IgD-negative memory B cell (primary cell): ENCODE results near the gene ZNF276. TPM values are rescaled to one million over a fixed set of nuclear protein-coding genes. Genes with fewer than 3 reads are reported as not detected.
"Not testable (repeated sequence)": the region's sequence is repeated elsewhere in the genome, so short reads cannot be mapped to it uniquely, and the experiment has no call there.

Experiments
- H3K27ac Mint-ChIP-seq, 3 donors: one replicate each; pipeline ENCODE4 v1.8.0; 2020 to 2022; ENCODE audit warnings: mild to moderate bottlenecking in 3 of 3, mixed read lengths in 3 of 3, moderate library complexity in 1 of 3
- H3K27me3 Mint-ChIP-seq: one replicate; pipeline ENCODE4 v1.8.0; 2021; ENCODE audit warnings: mixed read lengths
- H3K36me3 Mint-ChIP-seq: one replicate; pipeline ENCODE4 v1.8.0; 2020; ENCODE audit warnings: mild to moderate bottlenecking, mixed read lengths
- H3K4me1 Mint-ChIP-seq, 3 donors: one replicate each; pipeline ENCODE4 v1.8.0; 2020 to 2022; ENCODE audit warnings: mixed read lengths in 3 of 3, mild to moderate bottlenecking in 1 of 3
- H3K4me3 Mint-ChIP-seq, 4 donors: one replicate each; pipeline ENCODE4 v1.8.0; 2020 to 2022; ENCODE audit warnings: mild to moderate bottlenecking in 4 of 4, mixed read lengths in 4 of 4, moderate library complexity in 3 of 4
- H3K9me3 Mint-ChIP-seq, 3 donors: one replicate each; pipeline ENCODE4 v1.8.0; 2020 to 2021; ENCODE audit warnings: mixed read lengths in 3 of 3, mild to moderate bottlenecking in 1 of 3
- polyA plus RNA-seq: library from polyadenylated mRNA; unstranded; fragments of 300-500 nt; fragmentation: Illumina TruSeq; gene quantifications from one replicate; pipeline ENCODE4 v1.2.3, GENCODE V29; 2021

ZNF276 gene
- 24.6 TPM for polyA plus RNA-seq

- Mint-ChIP-seq H3K4me1 (peaks cover 15 to 19% (median 17%) of the 10 kb centered on the region in 3 donors), H3K9me3 (no peaks in the 10 kb centered on the region), H3K4me3 (peak within 1 kb of the TSS; percentile 92 to 98 (median 94))
Measured at GRCh38 chr16:89720813-89721545, at the start of gene ZNF276, which contains the start of gene VPS9D1. ZNF276 (plus strand) TSS chr16:89721537; CDS start chr16:89721641, 104 bp downstream. VPS9D1 (minus strand) TSS chr16:89720898; CDS start chr16:89720861, 37 bp downstream.

GRCh38 chr16:89671565-89671964, 49.8 kb upstream of the ZNF276 start:
- not testable (repeated sequence) for H3K27ac Mint-ChIP-seq, H3K4me1 Mint-ChIP-seq, H3K36me3 Mint-ChIP-seq, H3K27me3 Mint-ChIP-seq, H3K9me3 Mint-ChIP-seq, H3K4me3 Mint-ChIP-seq

More at GRCh38 chr16:89720813-89721545, at the start of gene ZNF276, which contains the start of gene VPS9D1:
- H3K27ac Mint-ChIP-seq: peak within 1 kb of the TSS; percentile 95 to 99 (median 96)
- H3K27me3 Mint-ChIP-seq: no peaks in the 10 kb centered on the region
- H3K36me3 Mint-ChIP-seq: peaks cover 4% of the 10 kb centered on the region

- H3K4me3 Mint-ChIP-seq: no peak overlapping the region
- no peaks in the 10 kb centered on the region for H3K36me3 Mint-ChIP-seq
- peaks cover 0 to 2% (median 0%) of the 10 kb centered on the region in 3 donors for H3K4me1 Mint-ChIP-seq
- no peaks in the 10 kb centered on the region for H3K27me3 Mint-ChIP-seq
- peaks cover 0 to 2% (median 0%) of the 10 kb centered on the region in 3 donors for H3K9me3 Mint-ChIP-seq
- no peak overlapping the region for H3K27ac Mint-ChIP-seq
Measured at GRCh38 chr16:89672177-89672941, 49.0 kb upstream of the ZNF276 start.

GRCh38 chr16:89678258-89678657, 43.1 kb upstream of the ZNF276 start:
- H3K9me3 Mint-ChIP-seq: peaks cover 0 to 2% (median 0%) of the 10 kb centered on the region in 3 donors
- H3K27me3 Mint-ChIP-seq: no peaks in the 10 kb centered on the region
- no peaks in the 10 kb centered on the region for H3K4me1 Mint-ChIP-seq
- H3K27ac Mint-ChIP-seq: no peak overlapping the region
- no peaks in the 10 kb centered on the region for H3K36me3 Mint-ChIP-seq
- no peak overlapping the region for H3K4me3 Mint-ChIP-seq

GRCh38 chr16:89685916-89686315, 35.4 kb upstream of the ZNF276 start:
- peaks cover 4 to 9% (median 8%) of the 10 kb centered on the region in 3 donors for H3K4me1 Mint-ChIP-seq
- H3K4me3 Mint-ChIP-seq: peak overlapping the region; percentile 39 to 97 (median 52)
- peak overlapping the region in 2 of 3 donors; percentile 88 to 94 for H3K27ac Mint-ChIP-seq
- H3K27me3 Mint-ChIP-seq: no peaks in the 10 kb centered on the region
- H3K36me3 Mint-ChIP-seq: peaks cover 4% of the 10 kb centered on the region
- no peaks in the 10 kb centered on the region for H3K9me3 Mint-ChIP-seq

- Mint-ChIP-seq H3K9me3 (no peaks in the 10 kb centered on the region), H3K36me3 (peaks cover 4% of the 10 kb centered on the region), H3K4me1 (peaks cover 4 to 9% (median 8%) of the 10 kb centered on the region in 3 donors), H3K27ac (peak within 1 kb of the TSS; percentile 94 to 97 (median 97)), H3K27me3 (no peaks in the 10 kb centered on the region), H3K4me3 (peak within 1 kb of the TSS; percentile 92 to 99 (median 96))
Measured at GRCh38 chr16:89686520-89687091, 34.7 kb upstream of the ZNF276 start, which contains the start of gene CDK10. CDK10 (plus strand) TSS chr16:89686689; CDS start chr16:89686711, 22 bp downstream.

GRCh38 chr16:89687092-89687940, 34.0 kb upstream of the ZNF276 start:
- Mint-ChIP-seq H3K36me3 (peaks cover 4% of the 10 kb centered on the region), H3K4me3 (peak overlapping the region; percentile 90 to 99 (median 94))

DNA sequence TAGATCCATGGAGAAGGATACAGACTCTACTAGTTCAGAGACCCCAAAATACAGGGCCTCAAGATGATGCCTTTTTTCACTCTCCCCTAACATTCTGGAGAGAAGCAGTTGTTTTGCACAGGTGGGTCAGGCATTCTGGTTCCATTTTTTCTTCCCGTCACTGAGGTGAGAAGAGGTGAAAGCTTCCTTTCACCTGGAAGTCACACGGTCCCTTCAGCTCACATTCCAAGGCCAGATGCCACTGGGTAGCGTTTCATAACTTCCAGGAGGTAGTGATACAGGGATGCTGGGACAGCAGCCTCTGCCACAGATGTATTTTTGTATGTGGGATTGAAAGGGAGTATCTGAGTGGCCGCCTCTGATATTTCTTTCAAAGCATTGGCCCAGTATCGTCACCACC, 32.9 kb upstream of the ZNF276 start:
- Mint-ChIP-seq H3K27ac (no peak overlapping the region), H3K9me3 (no peaks in the 10 kb centered on the region), H3K27me3 (no peaks in the 10 kb centered on the region), H3K4me3 (peak overlapping the region in 3 of 4 donors; percentile 90 to 99 (median 92)), H3K36me3 (peaks cover 4% of the 10 kb centered on the region), H3K4me1 (peaks cover 6 to 9% (median 8%) of the 10 kb centered on the region in 3 donors)

More at GRCh38 chr16:89687092-89687940, 34.0 kb upstream of the ZNF276 start:
- Mint-ChIP-seq H3K27me3 (no peaks in the 10 kb centered on the region), H3K9me3 (no peaks in the 10 kb centered on the region), H3K27ac (peak overlapping the region in 2 of 3 donors; percentile 82 to 88), H3K4me1 (peaks cover 4 to 9% (median 8%) of the 10 kb centered on the region in 3 donors)

DNA sequence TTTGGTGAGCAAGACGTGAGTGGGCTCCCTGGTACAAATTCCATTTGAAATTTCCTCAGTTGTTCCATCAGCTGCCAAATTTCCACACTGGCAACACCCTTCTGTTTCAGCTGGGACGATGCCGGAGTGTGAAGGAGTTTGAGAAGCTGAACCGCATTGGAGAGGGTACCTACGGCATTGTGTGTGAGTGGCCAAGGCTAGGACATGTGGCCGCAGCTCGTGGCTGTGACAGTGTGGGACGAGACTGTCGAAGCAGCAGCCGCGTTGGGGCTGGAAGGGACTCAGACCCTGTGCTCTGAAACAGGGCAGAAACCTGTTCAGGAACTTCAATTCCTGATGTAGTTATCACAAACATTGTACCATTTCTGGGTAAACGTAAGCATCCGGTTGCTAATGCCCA, 32.2 kb upstream of the ZNF276 start:
- H3K27me3 Mint-ChIP-seq: no peaks in the 10 kb centered on the region
- H3K9me3 Mint-ChIP-seq: no peaks in the 10 kb centered on the region
- H3K36me3 Mint-ChIP-seq: peaks cover 4% of the 10 kb centered on the region
- peaks cover 8 to 9% (median 8%) of the 10 kb centered on the region in 3 donors for H3K4me1 Mint-ChIP-seq
- H3K27ac Mint-ChIP-seq: no peak overlapping the region
- H3K4me3 Mint-ChIP-seq: peak overlapping the region in 2 of 4 donors; percentile 50 to 55

GRCh38 chr16:89689621-89690020, 31.7 kb upstream of the ZNF276 start:
- not testable (repeated sequence) for H3K36me3 Mint-ChIP-seq, H3K9me3 Mint-ChIP-seq, H3K4me3 Mint-ChIP-seq, H3K4me1 Mint-ChIP-seq, H3K27me3 Mint-ChIP-seq
- peak overlapping the region in 1 of 3 donors; percentile 53 for H3K27ac Mint-ChIP-seq

- Mint-ChIP-seq H3K4me3 (peak overlapping the region in 2 of 4 donors; percentile 65 to 68), H3K27ac (peak overlapping the region in 1 of 3 donors; percentile 53)
Measured at GRCh38 chr16:89690392-89690901, 30.9 kb upstream of the ZNF276 start.

DNA sequence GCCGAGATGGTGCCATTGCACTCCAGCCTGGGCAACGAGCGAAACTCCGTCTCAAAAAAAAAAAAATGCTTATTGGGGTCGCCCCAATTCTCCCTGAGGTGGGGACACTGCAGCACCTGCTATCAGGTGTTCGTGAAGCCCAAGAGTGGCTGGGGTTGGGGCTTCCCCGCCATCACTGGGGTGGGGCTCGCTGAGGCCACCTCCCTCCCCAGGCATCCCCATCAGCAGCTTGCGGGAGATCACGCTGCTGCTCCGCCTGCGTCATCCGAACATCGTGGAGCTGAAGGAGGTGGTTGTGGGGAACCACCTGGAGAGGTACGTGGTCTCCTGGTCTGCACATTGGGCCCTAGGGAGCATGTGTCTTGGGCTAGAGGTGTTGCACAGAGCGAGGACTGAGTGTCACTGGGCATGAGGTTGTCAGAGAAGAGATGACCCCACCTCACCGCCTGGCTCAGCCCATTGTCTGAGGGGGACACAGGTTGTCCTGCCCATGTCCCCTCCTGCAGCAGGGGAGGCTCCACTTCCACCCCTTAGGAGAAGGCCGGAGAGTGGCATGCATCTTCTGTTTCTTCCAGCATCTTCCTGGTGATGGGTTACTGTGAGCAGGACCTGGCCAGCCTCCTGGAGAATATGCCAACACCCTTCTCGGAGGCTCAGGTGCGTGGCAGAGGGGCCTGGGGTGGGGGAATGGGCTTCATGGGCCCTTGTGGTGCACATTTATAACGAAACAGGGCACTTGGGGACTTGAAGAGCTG, 29.9 kb upstream of the ZNF276 start:
- Mint-ChIP-seq H3K27me3 (no peaks in the 10 kb centered on the region), H3K36me3 (peaks cover 3% of the 10 kb centered on the region), H3K4me3 (peak overlapping the region in 1 of 4 donors; percentile 26), H3K27ac (peak overlapping the region in 1 of 3 donors; percentile 42), H3K4me1 (peaks cover 8 to 10% (median 9%) of the 10 kb centered on the region in 3 donors), H3K9me3 (no peaks in the 10 kb centered on the region)

More at GRCh38 chr16:89690392-89690901, 30.9 kb upstream of the ZNF276 start:
- H3K4me1 Mint-ChIP-seq: peaks cover 8 to 9% (median 8%) of the 10 kb centered on the region in 3 donors
- H3K36me3 Mint-ChIP-seq: peaks cover 3% of the 10 kb centered on the region
- H3K27me3 Mint-ChIP-seq: no peaks in the 10 kb centered on the region
- no peaks in the 10 kb centered on the region for H3K9me3 Mint-ChIP-seq

GRCh38 chr16:89691986-89692569, 29.3 kb upstream of the ZNF276 start:
- Mint-ChIP-seq H3K27ac (peak overlapping the region in 2 of 3 donors; percentile 42 to 57), H3K36me3 (peaks cover 3% of the 10 kb centered on the region), H3K4me3 (peak overlapping the region in 2 of 4 donors; percentile 26 to 37), H3K9me3 (no peaks in the 10 kb centered on the region), H3K27me3 (no peaks in the 10 kb centered on the region), H3K4me1 (peaks cover 8 to 11% (median 8%) of the 10 kb centered on the region in 3 donors)
